GM21423 (cell line): ENCODE data around the gene PRKCZ.

Experiments
- ATAC-seq: cut with Tn5 transposase; IDR thresholded peaks from one replicate; pipeline ENCODE4 v1.9.1; 2021; ENCODE audit warnings: mild to moderate bottlenecking, moderate library complexity; ENCODE audit not compliant: unreplicated experiment

The PRKCZ gene

DNA sequence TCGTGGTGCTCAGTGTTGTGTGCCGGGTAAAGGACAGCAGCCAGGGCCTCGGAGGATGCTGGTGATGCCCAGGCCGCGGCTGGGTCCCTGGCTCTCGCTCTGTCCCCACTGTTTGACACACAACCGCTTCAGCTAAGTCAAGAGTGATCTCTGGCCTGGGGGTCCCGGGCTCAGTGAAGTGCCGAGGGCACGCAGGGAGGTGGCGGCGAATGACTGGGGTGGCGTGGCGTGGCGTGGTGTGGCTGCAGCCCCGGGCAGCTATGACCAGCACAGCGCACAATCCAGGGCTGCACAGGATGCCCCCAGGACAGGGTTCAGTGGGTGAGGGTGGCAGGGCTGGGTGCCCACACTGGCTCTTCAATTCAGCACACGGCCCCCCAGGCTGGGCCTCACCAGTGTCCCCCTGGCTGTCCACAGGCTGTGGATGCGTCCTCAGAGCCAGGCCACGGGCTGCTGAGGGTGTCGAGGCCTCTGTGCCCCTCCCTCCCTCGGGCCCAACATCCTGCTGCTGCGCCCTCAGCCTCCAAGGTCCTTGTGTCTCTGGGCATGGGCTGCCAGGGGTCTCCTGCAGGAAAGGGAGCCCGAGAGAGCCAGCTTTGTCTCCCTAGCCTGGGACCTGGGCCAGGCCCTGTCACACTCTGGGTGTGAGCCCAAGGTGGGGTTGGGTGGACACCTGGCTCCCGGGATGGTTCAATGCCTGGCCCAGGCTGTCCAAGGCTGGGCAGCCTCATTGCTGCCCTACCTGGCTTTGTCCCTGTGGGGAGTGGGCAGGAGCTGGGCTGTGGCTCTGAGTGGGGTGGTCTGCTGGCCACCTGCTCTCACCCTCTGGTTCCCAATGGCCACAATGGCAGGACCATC is 165.9 kb downstream of the PRKCZ start:
- no peak for ATAC-seq

DNA sequence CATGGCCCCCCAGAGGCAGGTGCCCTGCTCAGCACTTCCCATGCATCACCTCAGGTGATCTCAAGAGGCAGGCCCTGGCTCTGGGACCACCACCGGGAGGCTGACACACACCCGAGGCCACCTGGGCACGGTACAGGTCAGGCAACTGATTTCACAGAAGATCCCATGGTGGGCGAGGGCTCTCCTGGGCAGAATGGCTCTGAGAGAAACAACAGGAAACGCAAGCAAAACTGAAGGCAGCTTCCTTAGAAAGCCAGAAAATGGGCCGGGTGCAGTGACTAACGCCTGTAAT is 166.5 kb downstream of the PRKCZ start:
- ATAC-seq, result no peak

DNA sequence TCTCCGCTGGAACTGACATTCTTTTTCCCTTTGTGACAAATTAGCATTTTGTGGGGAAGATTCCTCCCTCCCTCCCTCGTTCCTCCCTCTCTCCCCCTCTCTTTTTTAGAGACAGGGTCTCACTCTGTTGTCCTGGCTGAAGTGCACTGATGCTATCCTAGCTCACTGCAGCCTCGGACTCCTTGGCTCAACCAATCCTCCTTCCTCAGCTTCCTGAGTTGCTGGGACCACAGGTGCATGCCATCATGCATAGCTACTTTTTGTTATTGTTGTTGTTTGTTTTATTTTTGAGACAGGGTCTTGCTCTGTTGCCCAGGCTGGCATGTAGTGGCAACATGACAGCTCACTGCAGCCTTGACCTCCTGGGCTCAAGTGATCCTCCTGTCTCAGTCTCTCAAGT is 171.1 kb downstream of the PRKCZ start:
- ATAC-seq, result no peak

DNA sequence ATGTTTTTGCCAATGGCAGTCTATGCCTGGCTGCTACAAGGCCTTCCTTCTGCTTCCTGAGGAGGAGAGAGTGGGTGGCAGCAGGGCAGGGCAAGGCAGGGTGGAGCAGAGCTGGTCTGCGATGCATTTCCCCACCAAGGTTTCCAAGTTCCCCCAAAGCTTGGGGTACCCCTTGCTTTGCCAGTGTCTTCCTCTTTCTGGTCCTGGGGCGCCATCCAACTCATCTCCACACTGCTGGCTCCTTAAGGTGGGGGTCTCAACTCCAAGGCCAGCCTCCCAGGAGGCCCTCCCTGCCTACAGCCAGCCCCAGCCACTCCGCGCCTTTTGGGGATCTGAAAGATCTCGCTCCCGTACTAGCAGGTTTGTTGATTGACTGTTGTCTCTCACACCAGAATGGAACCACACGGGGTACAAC is 174.0 kb downstream of the PRKCZ start:
- ATAC-seq, result no peak

- ATAC-seq, result no peak
Measured at GRCh38 chr1:2224631-2225428, 174.6 kb downstream of the PRKCZ start.

DNA sequence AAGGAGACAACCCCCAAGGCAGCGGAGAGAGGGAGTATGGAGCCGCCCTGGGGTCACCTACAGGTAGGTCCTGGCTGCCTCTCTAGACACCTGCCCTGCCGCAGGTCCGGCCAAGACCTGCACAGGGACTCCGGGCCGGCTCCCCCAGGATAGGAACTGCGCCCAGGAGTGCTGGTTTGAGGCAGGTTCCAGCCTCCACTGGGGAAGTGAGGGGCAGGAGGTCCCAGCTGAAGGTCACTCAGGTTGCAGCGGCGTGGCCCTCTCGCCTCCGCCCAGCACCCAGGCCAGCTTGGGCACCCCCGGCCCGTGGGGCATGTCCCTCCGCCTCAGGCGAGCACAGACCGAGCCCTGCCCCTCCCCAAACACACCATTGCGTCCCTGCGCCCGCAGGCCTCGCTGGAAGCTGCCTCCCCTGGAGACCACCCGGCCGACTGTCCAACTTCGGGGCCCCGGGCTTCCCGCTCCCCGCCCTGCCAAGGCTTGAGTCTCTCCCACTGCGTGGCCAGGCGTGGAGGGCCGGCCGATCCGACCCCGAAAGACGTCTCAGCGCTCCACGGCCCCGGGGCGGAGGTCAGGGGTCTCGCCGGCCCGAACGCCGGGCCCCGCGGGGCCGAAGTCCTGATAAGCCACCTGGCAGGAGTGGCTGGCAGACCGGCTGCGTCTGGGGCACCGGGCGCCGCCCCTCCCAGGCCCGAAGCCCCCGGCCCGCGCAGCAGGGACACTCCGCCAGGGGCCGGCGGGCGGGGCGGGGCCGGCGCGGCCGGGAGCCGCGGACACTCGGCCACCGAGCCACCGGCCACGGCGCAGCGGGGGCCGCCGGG is 176.5 kb downstream of the PRKCZ start:
- no peak for ATAC-seq

GRCh38 chr1:2227346-2228156 is 177.3 kb downstream of the PRKCZ start:
- peak; percentile 89 for ATAC-seq

GRCh38 chr1:2228157-2228594 is 178.0 kb downstream of the PRKCZ start, which contains the start of gene SKI:
TSS of gene SKI (plus strand) at chr1:2228319. CDS start at chr1:2228767, 448 bp downstream.
- no peak for ATAC-seq

DNA sequence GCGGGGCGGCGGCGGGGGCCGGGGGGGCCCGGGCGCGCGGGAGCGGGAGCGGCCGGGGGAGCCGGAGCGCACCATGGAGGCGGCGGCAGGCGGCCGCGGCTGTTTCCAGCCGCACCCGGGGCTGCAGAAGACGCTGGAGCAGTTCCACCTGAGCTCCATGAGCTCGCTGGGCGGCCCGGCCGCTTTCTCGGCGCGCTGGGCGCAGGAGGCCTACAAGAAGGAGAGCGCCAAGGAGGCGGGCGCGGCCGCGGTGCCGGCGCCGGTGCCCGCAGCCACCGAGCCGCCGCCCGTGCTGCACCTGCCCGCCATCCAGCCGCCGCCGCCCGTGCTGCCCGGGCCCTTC is 178.5 kb downstream of the PRKCZ start:
- no peak for ATAC-seq

- no peak for ATAC-seq
Measured at GRCh38 chr1:2229037-2229864, 179.0 kb downstream of the PRKCZ start.

GRCh38 chr1:2229911-2230731 is 179.9 kb downstream of the PRKCZ start:
- no peak for ATAC-seq

GRCh38 chr1:2230781-2231531 is 180.7 kb downstream of the PRKCZ start:
- ATAC-seq, result no peak

- ATAC-seq, result no peak
Measured at GRCh38 chr1:2231532-2232254, 181.5 kb downstream of the PRKCZ start.

GRCh38 chr1:2232255-2232915 is 182.2 kb downstream of the PRKCZ start:
- no peak for ATAC-seq

GRCh38 chr1:2232916-2233438 is 182.8 kb downstream of the PRKCZ start:
- no peak for ATAC-seq

DNA sequence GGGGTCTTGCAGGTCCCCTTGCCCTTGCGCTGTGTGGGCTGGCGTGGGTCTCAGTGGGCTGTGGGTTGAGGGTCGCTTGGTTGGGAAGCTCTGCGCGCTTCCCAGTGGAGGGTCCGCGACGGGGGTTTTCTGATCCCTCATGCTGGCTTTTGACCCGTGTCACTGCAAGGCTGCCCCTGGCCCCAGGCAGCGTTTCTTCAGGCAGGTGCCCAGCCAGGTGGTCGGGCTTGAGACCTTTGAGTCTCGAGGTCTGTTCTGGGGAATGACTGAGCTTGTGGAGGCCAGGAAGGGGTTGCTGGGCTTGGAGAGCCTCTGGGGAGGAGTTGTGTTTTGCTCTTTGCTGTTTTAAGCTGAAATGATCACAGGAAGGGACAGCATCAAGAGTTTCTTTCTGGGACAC is 183.3 kb downstream of the PRKCZ start:
- no peak for ATAC-seq
